GM10248 (cell line): ENCODE results near the gene KNOP1.

Experiments used
- CTCF ChIA-PET: fragments of 300-600 bp; sonication (Branson Sonifier 250); formaldehyde crosslinking; extraction: SDS; loops from one replicate; lab custom pipeline; 2021; ENCODE audit warnings: antibody characterized with exemption; lab: Yijun Ruan, JAX
- POLR2A ChIA-PET: fragments of 350-650 bp; sonication (Branson Sonifier 250); formaldehyde crosslinking; extraction: SDS; loops from one replicate; lab custom pipeline; 2020; ENCODE audit warnings: antibody characterized with exemption; lab: Yijun Ruan, JAX
- DNase-seq: peaks from one replicate; pipeline ENCODE4 v3.0.0; 2012; ENCODE audit errors: extremely low spot score
- CTCF ChIP-seq: IDR thresholded peaks from 2 replicates; pipeline ENCODE4 v1.5.1; 2012; ENCODE audit warnings: mild to moderate bottlenecking, low read depth; ENCODE audit errors: extremely low read depth, missing control alignments, control extremely low read depth

Gene KNOP1

DNA sequence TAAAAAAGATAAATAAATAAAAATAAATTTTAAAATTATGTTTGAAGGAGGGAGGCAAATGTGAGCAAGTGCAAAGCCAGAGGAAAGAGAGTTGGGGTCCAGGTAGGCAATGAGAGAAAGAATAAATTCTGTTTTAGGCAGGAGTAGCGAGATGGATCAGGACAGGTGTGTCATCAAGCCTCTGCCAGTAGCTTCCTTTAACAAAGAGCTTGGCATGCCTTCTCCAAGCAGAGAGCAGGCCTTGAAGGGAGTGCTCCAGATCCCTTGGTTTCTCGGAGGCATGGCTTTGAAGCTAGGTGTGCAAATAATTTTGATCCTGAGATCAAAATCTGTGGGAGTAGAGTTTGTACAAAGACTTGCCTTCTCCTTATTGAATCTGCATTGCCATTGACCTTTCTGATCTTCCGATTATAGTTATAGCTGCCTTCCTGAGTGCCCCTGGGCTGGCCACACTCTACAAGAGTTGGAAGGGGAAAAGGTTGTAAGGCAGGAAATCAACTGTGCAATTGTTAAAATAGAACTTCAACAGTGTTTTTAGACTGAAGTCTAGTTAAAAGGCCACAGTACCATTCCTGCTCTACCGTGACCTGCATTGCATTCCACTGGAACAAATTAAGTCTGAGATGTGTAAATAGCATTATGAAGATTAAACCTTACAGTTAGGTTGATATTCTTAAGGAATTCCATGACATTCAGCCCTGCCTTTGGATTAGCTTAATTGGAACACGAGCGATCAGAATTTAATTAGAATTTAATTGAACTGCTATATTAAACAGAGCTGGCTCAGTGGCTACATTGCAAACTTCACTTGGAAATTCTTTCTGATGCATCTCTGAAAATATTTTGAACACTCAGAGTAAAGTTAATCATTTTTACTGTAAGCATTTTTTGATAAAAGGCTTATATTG is 33.7 kb upstream of the KNOP1 start:
- POLR2A ChIA-PET = no interaction called here
- CTCF ChIA-PET = interaction anchor here (1.0 to 1.7 kb wide), 5 partner anchors 9 to 190 kb away, joined by 3 read pairs; no protein-coding TSS in a partner anchor
- no peak for DNase-seq
- TF ChIP-seq CTCF = no peak

- no peak for TF ChIP-seq CTCF
- ChIA-PET POLR2A (no interaction called here), CTCF (interaction anchor here (1.1 kb wide), 1 partner anchor 9 kb away, joined by 4 read pairs; no protein-coding TSS in a partner anchor)
- DNase-seq = no peak
Measured at GRCh38 chr16:19749571-19750080, 31.6 kb upstream of the KNOP1 start.

DNA sequence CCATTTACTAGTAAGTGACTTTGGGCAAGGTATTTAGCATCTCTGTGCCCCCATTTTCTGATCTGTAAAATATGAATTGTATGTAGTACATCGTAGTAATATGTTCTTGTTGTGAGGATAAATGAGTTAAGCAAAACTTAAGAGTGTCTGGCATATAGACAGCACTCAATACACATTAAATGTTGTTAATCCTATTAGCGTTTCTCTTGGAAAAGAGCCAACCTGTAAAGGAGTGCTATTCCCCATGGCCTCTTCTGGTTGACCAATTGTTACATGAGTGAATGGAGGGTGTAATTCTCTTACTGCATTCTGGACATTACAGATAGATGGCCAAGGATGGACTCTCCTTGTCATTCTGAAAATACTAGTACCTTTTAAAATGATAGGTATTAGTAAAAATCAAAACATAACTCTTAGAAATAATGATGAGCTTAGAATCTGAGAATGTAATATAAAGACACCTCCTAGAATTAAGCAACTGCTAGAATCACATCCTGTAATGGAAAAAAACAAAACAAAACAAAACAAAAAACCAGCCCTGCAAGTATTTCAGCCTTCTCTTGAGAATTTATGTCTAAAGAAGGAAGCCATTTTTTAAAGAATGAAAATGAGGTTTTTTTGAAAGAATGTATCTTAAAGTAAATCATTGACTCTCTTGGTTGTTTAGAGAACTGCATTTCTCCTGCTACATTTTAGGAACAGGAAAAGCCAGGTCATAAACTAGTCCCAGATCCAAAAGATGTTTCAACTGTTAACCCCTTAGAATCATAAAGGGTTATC is 30.6 kb upstream of the KNOP1 start:
- TF ChIP-seq CTCF = no peak
- no peak for DNase-seq
- ChIA-PET POLR2A (no interaction called here), CTCF (interaction anchor here (1.0 to 1.4 kb wide), 3 partner anchors 12 to 165 kb away, joined by 3 to 4 read pairs (median 3); no protein-coding TSS in a partner anchor)

GRCh38 chr16:19746561-19746960 is 28.5 kb upstream of the KNOP1 start:
- ChIA-PET POLR2A (interaction anchor here (0.5 kb wide), 1 partner anchor 904 kb away, joined by 3 read pairs; no protein-coding TSS in a partner anchor), CTCF (interaction anchor here (0.7 to 1.1 kb wide), 2 partner anchors 8 to 14 kb away, joined by 3 read pairs; no protein-coding TSS in a partner anchor)
- TF ChIP-seq CTCF = no peak
- DNase-seq = no peak

GRCh38 chr16:19745286-19746010 is 27.4 kb upstream of the KNOP1 start:
- DNase-seq = no peak
- POLR2A ChIA-PET = no interaction called here

More at GRCh38 chr16:19745286-19746010, 27.4 kb upstream of the KNOP1 start:
- TF ChIP-seq CTCF = no peak
- CTCF ChIA-PET = no interaction called here
